Measurements from ENCODE around the gene DTX1. TPM values are rescaled to one million over a fixed set of nuclear protein-coding genes. Genes with fewer than 3 reads are reported as not detected.
A peak's percentile ranks its signal among the peaks of the same experiment; 100 is the strongest.

The DTX1 gene
- total RNA-seq, 1 experiment from 2014 or later, result not detected

GRCh38 chr12:113135178-113136127 is 78.9 kb downstream of the DTX1 start, which contains the start of gene RASAL1:
RASAL1 (minus strand) TSS chr12:113135761; CDS start chr12:113135462, 299 bp downstream.
- Histone ChIP-seq H3K4me1 (ENCODE audit: insufficient read depth, low read length) (no peaks in the 10 kb centered on the region), H4K20me1 (ENCODE audit: low read length) (no peaks in the 10 kb centered on the region), H3F3A (ENCODE audit: low read length, unreplicated experiment) (no peaks in the 10 kb centered on the region), H3K4me3 (ENCODE audit: low read length) (peak within 1 kb of the TSS; percentile 54; the same call in 1 of the 2 replicates), H3K27ac (ENCODE audit: low read length) (no peak within 1 kb of the TSS), H3K4me2 (ENCODE audit: low read length) (peak within 1 kb of the TSS; percentile 66), H2AFZ (ENCODE audit: low read length) (peak within 1 kb of the TSS; percentile 77), H3K79me2 (ENCODE audit: low read length) (no peaks in the 10 kb centered on the region), H3K27me3 (ENCODE audit: low read length) (0 out of 2 replicates have a peak, but pooled peaks cover 5% of the 10 kb centered on the region), H3K9me3 (ENCODE audit: low read length) (no peaks in the 10 kb centered on the region), H3K9ac (ENCODE audit: low read length) (no peak within 1 kb of the TSS), H3K9me2 (replicated peaks; ENCODE audit: low read length) (no peaks in the 10 kb centered on the region), H3K36me3 (ENCODE audit: low read depth, low read length) (no peaks in the 10 kb centered on the region)
- ChIA-PET CTCF (no interaction called here), POLR2A (ENCODE audit: unreplicated experiment) (no interaction called here)
- BruUV-seq (replicated peaks), result no TSS peak
- TF ChIP-seq CTCF (conservative IDR thresholded peaks at IDR 0.05; ENCODE audit: low read depth, low read length) (peak; percentile 48; the same call in 1 of the 2 replicates), EZH2phosphoT487 (IDR thresholded peaks at IDR 0.05; ENCODE audit: borderline replicate concordance, low read length) (no peak), EZH2 (IDR thresholded peaks at IDR 0.05; ENCODE audit: low read length, unreplicated experiment) (no peak)
- ATAC-seq, result peak; percentile 50
- intact Hi-C loops (cut with micrococcal nuclease), result no loop called here
- DNase-seq, result peak; percentile 44

GRCh38 chr12:113136128-113136989 is 79.8 kb downstream of the DTX1 start:
- DNase-seq (no peak), ATAC-seq (no peak)
- Histone ChIP-seq H3K4me2 (ENCODE audit: low read length) (peak overlapping the region; percentile 29; the same call in 1 of the 2 replicates), H3K27ac (ENCODE audit: low read length) (no peak overlapping the region), H3K4me3 (ENCODE audit: low read length) (no peak overlapping the region), H2AFZ (ENCODE audit: low read length) (no peak overlapping the region), H3K27me3 (ENCODE audit: low read length) (0 out of 2 replicates have a peak, but pooled peaks cover 5% of the 10 kb centered on the region), H3K9me3 (ENCODE audit: low read length) (no peaks in the 10 kb centered on the region), H3K4me1 (ENCODE audit: insufficient read depth, low read length) (no peaks in the 10 kb centered on the region), H3K79me2 (ENCODE audit: low read length) (no peaks in the 10 kb centered on the region), H3K9me2 (replicated peaks; ENCODE audit: low read length) (no peaks in the 10 kb centered on the region), H4K20me1 (ENCODE audit: low read length) (no peaks in the 10 kb centered on the region), H3F3A (ENCODE audit: low read length, unreplicated experiment) (no peaks in the 10 kb centered on the region), H3K36me3 (ENCODE audit: low read depth, low read length) (no peaks in the 10 kb centered on the region), H3K9ac (ENCODE audit: low read length) (no peak overlapping the region)
- ChIA-PET CTCF (no interaction called here), POLR2A (ENCODE audit: unreplicated experiment) (no interaction called here)
- BruUV-seq (replicated peaks), result no TSS peak
- TF ChIP-seq CTCF (conservative IDR thresholded peaks at IDR 0.05; ENCODE audit: low read depth, low read length), result no peak
- TF ChIP-seq EZH2 (IDR thresholded peaks at IDR 0.05; ENCODE audit: low read length, unreplicated experiment), result no peak
- TF ChIP-seq EZH2phosphoT487 (IDR thresholded peaks at IDR 0.05; ENCODE audit: borderline replicate concordance, low read length), result no peak
- intact Hi-C loops (cut with micrococcal nuclease), result no loop called here

Data from PC-3 (cell line).